ENCODE measurements around the gene KIRREL3.

The KIRREL3 gene

GRCh38 chr11:126438691-126439090, 561.9 kb downstream of the KIRREL3 start:
- WGBS (ENCODE audit: extremely low coverage, insufficient coverage, low lambda C conversion rate): no CpG with 5 or more reads among the region's 5 CpGs
- DNase-seq: no peak
- H3K79me1 ChIP-seq (ENCODE audit: low read length): no peaks in the 10 kb centered on the region
- peaks cover 8% of the 10 kb centered on the region for H3K4me1 ChIP-seq (ENCODE audit: control insufficient read depth, low read depth, low read length)
- H3K27ac ChIP-seq (ENCODE audit: low read depth, low read length): no peak overlapping the region
- no peak overlapping the region for H2BK120ac ChIP-seq (ENCODE audit: low read depth, low read length)
- H2BK5ac ChIP-seq (ENCODE audit: low read length): no peak overlapping the region
- no peak overlapping the region for H3K18ac ChIP-seq (ENCODE audit: low read length)
- H3K4me3 ChIP-seq (ENCODE audit: low read length): no peak overlapping the region
- no peaks in the 10 kb centered on the region for H3K36me3 ChIP-seq (ENCODE audit: control insufficient read depth, insufficient read depth, low read length)
- no peak overlapping the region for H3K23ac ChIP-seq (ENCODE audit: low read length)
- H3K9ac ChIP-seq (ENCODE audit: low read length): no peak overlapping the region
- no peak overlapping the region for H3K4me2 ChIP-seq (ENCODE audit: low read length)
- H2AK5ac ChIP-seq (ENCODE audit: low read length): no peak overlapping the region
- H2BK15ac ChIP-seq (replicated peaks; ENCODE audit: low read depth): no peak overlapping the region
- H3K4ac ChIP-seq (ENCODE audit: low read depth, low read length): no peak overlapping the region
- no peak overlapping the region for H4K8ac ChIP-seq (ENCODE audit: low read depth, low read length)
- no peak overlapping the region for H4K5ac ChIP-seq (ENCODE audit: low read length)
- H3K79me2 ChIP-seq (ENCODE audit: control insufficient read depth, insufficient read depth, low read length): no peaks in the 10 kb centered on the region
- no peaks in the 10 kb centered on the region for H3K27me3 ChIP-seq (ENCODE audit: insufficient read depth, low read length, poor library complexity)
- H3K56ac ChIP-seq (ENCODE audit: low read length): no peak overlapping the region

- Histone ChIP-seq H3K23ac (ENCODE audit: low read length) (no peak overlapping the region), H3K27ac (ENCODE audit: low read depth, low read length) (no peak overlapping the region), H2AK5ac (ENCODE audit: low read length) (no peak overlapping the region), H3K36me3 (ENCODE audit: control insufficient read depth, insufficient read depth, low read length) (no peaks in the 10 kb centered on the region), H3K4ac (ENCODE audit: low read depth, low read length) (no peak overlapping the region), H3K79me2 (ENCODE audit: control insufficient read depth, insufficient read depth, low read length) (no peaks in the 10 kb centered on the region), H3K4me3 (ENCODE audit: low read length) (no peak overlapping the region), H3K79me1 (ENCODE audit: low read length) (no peaks in the 10 kb centered on the region), H3K4me1 (ENCODE audit: control insufficient read depth, low read depth, low read length) (peaks cover 8% of the 10 kb centered on the region), H2BK5ac (ENCODE audit: low read length) (no peak overlapping the region), H3K27me3 (ENCODE audit: insufficient read depth, low read length, poor library complexity) (no peaks in the 10 kb centered on the region), H4K5ac (ENCODE audit: low read length) (no peak overlapping the region), H3K4me2 (ENCODE audit: low read length) (no peak overlapping the region), H2BK15ac (replicated peaks; ENCODE audit: low read depth) (no peak overlapping the region), H4K8ac (ENCODE audit: low read depth, low read length) (no peak overlapping the region), H3K9ac (ENCODE audit: low read length) (no peak overlapping the region), H2BK120ac (ENCODE audit: low read depth, low read length) (no peak overlapping the region), H3K56ac (ENCODE audit: low read length) (no peak overlapping the region), H3K18ac (ENCODE audit: low read length) (no peak overlapping the region)
- no peak for DNase-seq
- WGBS (ENCODE audit: extremely low coverage, insufficient coverage, low lambda C conversion rate): no CpG with 5 or more reads among the region's 9 CpGs
Observed at GRCh38 chr11:126438272-126438671, 562.3 kb downstream of the KIRREL3 start.

GRCh38 chr11:126437731-126438130, 562.8 kb downstream of the KIRREL3 start:
- H3K9ac ChIP-seq (ENCODE audit: low read length): no peak overlapping the region
- no peak overlapping the region for H3K27ac ChIP-seq (ENCODE audit: low read depth, low read length)
- H3K79me2 ChIP-seq (ENCODE audit: control insufficient read depth, insufficient read depth, low read length): no peaks in the 10 kb centered on the region
- no peak overlapping the region for H2AK5ac ChIP-seq (ENCODE audit: low read length)
- DNase-seq: no peak
- H4K8ac ChIP-seq (ENCODE audit: low read depth, low read length): no peak overlapping the region
- WGBS (ENCODE audit: extremely low coverage, insufficient coverage, low lambda C conversion rate): no CpG with 5 or more reads among the region's 5 CpGs
- H3K4me2 ChIP-seq (ENCODE audit: low read length): no peak overlapping the region
- no peak overlapping the region for H3K4ac ChIP-seq (ENCODE audit: low read depth, low read length)
- no peak overlapping the region for H2BK5ac ChIP-seq (ENCODE audit: low read length)
- no peak overlapping the region for H4K5ac ChIP-seq (ENCODE audit: low read length)
- H3K27me3 ChIP-seq (ENCODE audit: insufficient read depth, low read length, poor library complexity): no peaks in the 10 kb centered on the region
- H3K23ac ChIP-seq (ENCODE audit: low read length): no peak overlapping the region
- no peak overlapping the region for H3K56ac ChIP-seq (ENCODE audit: low read length)
- no peaks in the 10 kb centered on the region for H3K36me3 ChIP-seq (ENCODE audit: control insufficient read depth, insufficient read depth, low read length)
- no peak overlapping the region for H3K18ac ChIP-seq (ENCODE audit: low read length)
- no peak overlapping the region for H2BK120ac ChIP-seq (ENCODE audit: low read depth, low read length)
- H3K4me1 ChIP-seq (ENCODE audit: control insufficient read depth, low read depth, low read length): peaks cover 8% of the 10 kb centered on the region
- H3K79me1 ChIP-seq (ENCODE audit: low read length): no peaks in the 10 kb centered on the region
- H2BK15ac ChIP-seq (replicated peaks; ENCODE audit: low read depth): no peak overlapping the region
- no peak overlapping the region for H3K4me3 ChIP-seq (ENCODE audit: low read length)

GRCh38 chr11:126436209-126436755, 564.3 kb downstream of the KIRREL3 start:
- DNase-seq: no peak
- Histone ChIP-seq H3K4ac (ENCODE audit: low read depth, low read length) (no peak overlapping the region), H3K79me1 (ENCODE audit: low read length) (no peaks in the 10 kb centered on the region), H3K56ac (ENCODE audit: low read length) (no peak overlapping the region), H3K27me3 (ENCODE audit: insufficient read depth, low read length, poor library complexity) (no peaks in the 10 kb centered on the region), H3K4me2 (ENCODE audit: low read length) (no peak overlapping the region), H2BK5ac (ENCODE audit: low read length) (no peak overlapping the region), H2BK15ac (replicated peaks; ENCODE audit: low read depth) (no peak overlapping the region), H2BK120ac (ENCODE audit: low read depth, low read length) (no peak overlapping the region), H3K27ac (ENCODE audit: low read depth, low read length) (no peak overlapping the region), H3K36me3 (ENCODE audit: control insufficient read depth, insufficient read depth, low read length) (no peaks in the 10 kb centered on the region), H3K79me2 (ENCODE audit: control insufficient read depth, insufficient read depth, low read length) (no peaks in the 10 kb centered on the region), H2AK5ac (ENCODE audit: low read length) (peak overlapping the region; percentile 7), H3K4me1 (ENCODE audit: control insufficient read depth, low read depth, low read length) (peaks cover 8% of the 10 kb centered on the region), H3K4me3 (ENCODE audit: low read length) (no peak overlapping the region), H3K9ac (ENCODE audit: low read length) (no peak overlapping the region), H4K5ac (ENCODE audit: low read length) (no peak overlapping the region), H4K8ac (ENCODE audit: low read depth, low read length) (no peak overlapping the region), H3K23ac (ENCODE audit: low read length) (no peak overlapping the region), H3K18ac (ENCODE audit: low read length) (no peak overlapping the region)
- WGBS (ENCODE audit: extremely low coverage, insufficient coverage, low lambda C conversion rate): no CpG with 5 or more reads among the region's 7 CpGs

- H3K4me3 ChIP-seq (ENCODE audit: low read length): no peak overlapping the region
- H2BK15ac ChIP-seq (replicated peaks; ENCODE audit: low read depth): no peak overlapping the region
- H3K36me3 ChIP-seq (ENCODE audit: control insufficient read depth, insufficient read depth, low read length): no peaks in the 10 kb centered on the region
- H2BK5ac ChIP-seq (ENCODE audit: low read length): no peak overlapping the region
- H3K27ac ChIP-seq (ENCODE audit: low read depth, low read length): no peak overlapping the region
- no peak overlapping the region for H3K4me2 ChIP-seq (ENCODE audit: low read length)
- H3K4ac ChIP-seq (ENCODE audit: low read depth, low read length): peak overlapping the region; percentile 29
- H3K27me3 ChIP-seq (ENCODE audit: insufficient read depth, low read length, poor library complexity): no peaks in the 10 kb centered on the region
- no peak overlapping the region for H4K5ac ChIP-seq (ENCODE audit: low read length)
- H3K79me2 ChIP-seq (ENCODE audit: control insufficient read depth, insufficient read depth, low read length): no peaks in the 10 kb centered on the region
- WGBS (ENCODE audit: extremely low coverage, insufficient coverage, low lambda C conversion rate): no CpG with 5 or more reads among the region's 12 CpGs
- H2BK120ac ChIP-seq (ENCODE audit: low read depth, low read length): no peak overlapping the region
- no peak overlapping the region for H3K23ac ChIP-seq (ENCODE audit: low read length)
- no peaks in the 10 kb centered on the region for H3K79me1 ChIP-seq (ENCODE audit: low read length)
- peak overlapping the region; percentile 17 for H3K56ac ChIP-seq (ENCODE audit: low read length)
- peaks cover 8% of the 10 kb centered on the region for H3K4me1 ChIP-seq (ENCODE audit: control insufficient read depth, low read depth, low read length)
- no peak overlapping the region for H3K9ac ChIP-seq (ENCODE audit: low read length)
- H2AK5ac ChIP-seq (ENCODE audit: low read length): no peak overlapping the region
- no peak overlapping the region for H4K8ac ChIP-seq (ENCODE audit: low read depth, low read length)
- H3K18ac ChIP-seq (ENCODE audit: low read length): peak overlapping the region; percentile 32
- peak; percentile 66 for DNase-seq
Observed at GRCh38 chr11:126434950-126435335, 565.6 kb downstream of the KIRREL3 start.
